ENCODE data around the gene PRKX.
"Not testable (repeated sequence)": the region's sequence is repeated elsewhere in the genome, so short reads cannot be mapped to it uniquely, and the experiment has no call there.

Gene PRKX

DNA sequence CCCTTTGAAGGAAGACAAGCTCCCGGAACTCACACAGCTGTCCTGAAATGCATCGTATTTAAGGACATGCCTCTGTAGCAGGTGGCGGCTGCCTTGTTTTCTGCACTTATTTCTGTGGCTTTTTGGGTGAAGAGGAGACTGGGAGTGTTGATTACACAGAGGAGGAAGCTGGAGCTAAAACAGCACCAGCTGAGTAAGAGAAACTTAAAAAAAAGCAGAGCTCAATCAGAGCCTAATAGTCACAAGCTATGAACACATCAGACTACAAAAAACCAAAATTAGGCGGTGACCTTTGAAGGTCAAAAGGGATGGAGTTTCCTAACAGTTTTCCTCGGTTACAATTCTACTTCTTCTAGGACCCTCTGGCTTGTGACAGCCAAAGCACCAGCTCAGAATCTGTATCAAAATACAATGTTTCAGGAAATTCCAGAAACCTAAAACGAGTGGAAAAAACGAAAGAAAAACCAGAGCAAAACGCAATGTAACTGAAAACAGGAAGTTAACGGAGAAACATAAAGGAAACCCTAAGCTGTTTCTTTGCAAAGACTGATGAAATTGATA, 13.5 kb downstream of the PRKX start:
- POLR2A ChIA-PET (ENCODE audit: low non-redundant PET): no interaction called here
- no peak overlapping the region for H3K27ac ChIP-seq
- TF ChIP-seq, protein P1, sequence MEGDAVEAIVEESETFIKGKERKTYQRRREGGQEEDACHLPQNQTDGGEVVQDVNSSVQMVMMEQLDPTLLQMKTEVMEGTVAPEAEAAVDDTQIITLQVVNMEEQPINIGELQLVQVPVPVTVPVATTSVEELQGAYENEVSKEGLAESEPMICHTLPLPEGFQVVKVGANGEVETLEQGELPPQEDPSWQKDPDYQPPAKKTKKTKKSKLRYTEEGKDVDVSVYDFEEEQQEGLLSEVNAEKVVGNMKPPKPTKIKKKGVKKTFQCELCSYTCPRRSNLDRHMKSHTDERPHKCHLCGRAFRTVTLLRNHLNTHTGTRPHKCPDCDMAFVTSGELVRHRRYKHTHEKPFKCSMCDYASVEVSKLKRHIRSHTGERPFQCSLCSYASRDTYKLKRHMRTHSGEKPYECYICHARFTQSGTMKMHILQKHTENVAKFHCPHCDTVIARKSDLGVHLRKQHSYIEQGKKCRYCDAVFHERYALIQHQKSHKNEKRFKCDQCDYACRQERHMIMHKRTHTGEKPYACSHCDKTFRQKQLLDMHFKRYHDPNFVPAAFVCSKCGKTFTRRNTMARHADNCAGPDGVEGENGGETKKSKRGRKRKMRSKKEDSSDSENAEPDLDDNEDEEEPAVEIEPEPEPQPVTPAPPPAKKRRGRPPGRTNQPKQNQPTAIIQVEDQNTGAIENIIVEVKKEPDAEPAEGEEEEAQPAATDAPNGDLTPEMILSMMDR (conservative IDR thresholded peaks at IDR 0.05; ENCODE audit: low read depth): no peak
- CTCF ChIA-PET: no interaction called here
- DNase-seq (ENCODE audit: low spot score): no peak

DNA sequence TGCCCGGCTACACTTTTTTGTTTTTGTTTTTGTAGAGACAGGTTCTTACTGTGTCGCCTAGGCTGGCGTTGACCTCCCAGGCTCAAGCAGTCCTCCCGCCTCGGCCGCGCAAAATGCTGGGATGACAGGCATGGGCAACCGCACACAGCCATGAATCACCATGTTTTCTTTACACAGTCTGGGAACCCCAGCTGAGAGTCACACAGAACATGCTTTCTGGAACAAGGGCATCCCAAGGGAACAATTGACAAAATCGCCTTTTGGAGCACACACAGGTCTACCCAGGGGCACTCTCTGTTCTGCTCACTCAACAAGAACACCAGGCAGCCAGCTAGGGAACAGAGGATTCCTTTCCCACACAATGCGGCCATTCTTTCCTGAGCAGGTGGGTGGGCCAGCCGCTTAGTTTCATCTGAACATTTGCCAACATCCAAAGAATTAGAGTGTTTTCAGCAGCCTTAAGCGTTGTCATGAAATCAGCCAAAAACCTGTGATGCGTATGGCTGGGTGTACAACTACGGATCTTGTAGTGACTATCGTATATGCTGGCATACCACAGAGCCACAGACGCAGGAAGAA, 15.7 kb downstream of the PRKX start:
- H3K27ac ChIP-seq: no peak overlapping the region

DNA sequence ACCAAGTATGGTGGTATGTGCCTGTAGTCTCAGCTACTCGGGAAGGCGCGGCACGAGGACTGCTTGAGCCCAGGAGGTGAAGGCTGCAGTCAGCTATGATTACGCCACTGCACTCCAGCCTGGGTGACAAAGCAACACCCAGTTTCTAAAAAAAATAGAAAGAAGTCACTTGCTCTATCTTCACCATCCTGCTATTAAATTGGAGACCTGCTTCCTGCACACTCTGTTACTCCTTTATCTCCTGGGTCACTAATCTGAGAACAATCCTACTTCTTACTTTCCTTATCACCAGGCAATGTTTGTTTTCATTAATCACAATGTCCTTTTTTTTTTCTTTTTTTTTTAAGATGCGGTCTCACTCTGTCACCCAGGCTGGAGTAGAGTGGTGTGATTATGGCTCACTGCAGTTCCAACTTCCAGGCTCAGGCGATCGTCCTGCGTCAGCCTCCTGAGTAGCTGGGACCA, 16.2 kb downstream of the PRKX start:
- CTCF ChIA-PET: no interaction called here
- H3K27ac ChIP-seq: no peak overlapping the region
- DNase-seq (ENCODE audit: low spot score): no peak
- TF ChIP-seq, protein P1 (conservative IDR thresholded peaks at IDR 0.05; ENCODE audit: low read depth): no peak
- POLR2A ChIA-PET (ENCODE audit: low non-redundant PET): no interaction called here

More for the DNA sequence above, 15.7 kb downstream of the PRKX start:
- ChIA-PET CTCF (no interaction called here), POLR2A (ENCODE audit: low non-redundant PET) (no interaction called here)
- DNase-seq (ENCODE audit: low spot score): no peak
- TF ChIP-seq, protein P1 (conservative IDR thresholded peaks at IDR 0.05; ENCODE audit: low read depth): no peak

DNA sequence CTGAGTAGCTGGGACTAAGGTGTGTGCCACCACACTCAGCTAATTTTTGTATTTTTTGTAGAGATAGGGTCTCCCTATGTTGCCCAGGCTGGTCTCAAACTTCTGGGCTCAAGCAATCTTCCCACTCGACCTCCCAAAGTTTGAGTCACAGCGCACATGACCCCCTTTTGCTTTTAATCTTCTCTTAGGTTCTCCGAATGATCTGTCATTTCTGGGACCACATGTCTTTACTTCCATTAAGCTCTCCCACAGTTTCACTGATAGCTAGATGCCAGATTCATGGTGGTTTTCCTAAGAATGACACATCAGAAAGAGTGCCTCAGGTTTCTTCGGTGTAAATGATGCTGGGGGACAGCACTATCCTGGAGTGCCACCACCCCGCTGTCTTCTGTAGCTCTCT, 17.9 kb downstream of the PRKX start:
- TF ChIP-seq, protein P1 (conservative IDR thresholded peaks at IDR 0.05; ENCODE audit: low read depth): no peak
- CTCF ChIA-PET: no interaction called here
- no peak overlapping the region for H3K27ac ChIP-seq
- POLR2A ChIA-PET (ENCODE audit: low non-redundant PET): no interaction called here
- DNase-seq (ENCODE audit: low spot score): no peak

DNA sequence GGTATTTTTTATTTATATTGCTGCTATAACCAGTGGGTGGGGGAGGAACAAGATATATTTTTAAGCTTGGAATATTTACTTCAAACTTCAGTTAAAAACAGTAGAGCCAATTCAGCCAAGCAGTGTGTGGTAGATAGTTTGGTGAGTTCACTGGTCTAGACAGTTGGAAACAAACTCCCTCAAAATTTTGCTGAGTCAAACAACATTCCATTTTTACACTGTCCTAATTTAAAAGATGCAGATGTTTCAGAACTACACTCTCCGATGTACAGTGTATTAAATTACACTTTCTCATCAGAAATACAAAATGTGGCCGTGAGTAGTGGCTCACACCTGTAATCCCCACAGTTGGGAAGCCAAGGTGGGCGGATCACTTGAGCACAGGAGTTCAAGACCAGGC, 23.3 kb downstream of the PRKX start:
- DNase-seq (ENCODE audit: low spot score): no peak
- ChIA-PET POLR2A (ENCODE audit: low non-redundant PET) (no interaction called here), CTCF (no interaction called here)
- TF ChIP-seq, protein P1 (conservative IDR thresholded peaks at IDR 0.05; ENCODE audit: low read depth): no peak
- H3K27ac ChIP-seq: no peak overlapping the region

DNA sequence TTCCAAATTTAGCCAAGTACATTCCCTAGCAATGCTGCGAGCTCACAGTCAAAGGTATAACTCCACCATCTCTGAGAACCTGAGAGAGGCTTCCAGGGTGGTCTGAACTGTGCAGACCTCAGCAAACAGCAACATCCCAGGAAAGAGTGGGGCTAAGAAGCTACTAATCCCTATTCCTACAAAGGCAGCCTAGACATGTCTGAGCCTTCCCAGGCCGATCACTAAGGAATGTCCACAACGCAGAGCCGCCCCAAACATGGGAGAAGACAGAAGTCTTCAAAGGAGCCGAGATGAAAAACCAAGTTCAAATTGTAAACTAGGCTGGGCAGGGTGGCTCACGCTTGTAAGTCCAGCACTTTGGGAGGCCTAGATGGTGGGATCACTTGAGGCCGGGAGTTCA, 30.2 kb downstream of the PRKX start:
- DNase-seq (ENCODE audit: low spot score); H3K27ac ChIP-seq; POLR2A ChIA-PET (ENCODE audit: low non-redundant PET); CTCF ChIA-PET: not testable (repeated sequence)

DNA sequence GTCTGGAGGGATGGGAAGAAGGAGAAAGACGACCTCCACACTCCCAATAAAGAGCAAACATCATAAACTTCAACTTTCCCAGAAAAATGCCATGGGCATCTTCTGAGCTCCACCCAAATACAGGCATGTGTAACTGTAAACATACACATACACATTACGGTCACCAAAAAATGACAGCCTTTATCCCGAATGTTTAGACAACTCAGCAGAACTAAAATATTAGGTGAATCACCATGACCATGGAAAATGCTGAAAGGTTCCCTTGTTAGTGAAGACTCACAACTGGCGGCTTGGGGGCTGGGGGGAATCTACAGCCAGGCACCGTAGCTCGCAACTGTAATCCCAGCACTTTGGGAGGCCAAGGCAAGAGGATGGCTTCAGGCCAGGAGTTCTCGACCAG, 33.0 kb downstream of the PRKX start:
- CTCF ChIA-PET: no interaction called here
- H3K27ac ChIP-seq: no peak overlapping the region
- POLR2A ChIA-PET (ENCODE audit: low non-redundant PET): no interaction called here
- TF ChIP-seq, protein P1 (conservative IDR thresholded peaks at IDR 0.05; ENCODE audit: low read depth): no peak
- no peak for DNase-seq (ENCODE audit: low spot score)

All from RWPE1 (cell line).